GM12801 (cell line): Measurements from ENCODE around the gene SEZ6.

ENCODE experiments used
- TF ChIP-seq, protein P1 (sequence below): IDR thresholded peaks from one replicate; pipeline ENCODE4 v1.5.1; 2011; ENCODE audit warnings: control low read depth; ENCODE audit not compliant: insufficient read length; ENCODE audit errors: extremely low read depth

The SEZ6 gene

DNA sequence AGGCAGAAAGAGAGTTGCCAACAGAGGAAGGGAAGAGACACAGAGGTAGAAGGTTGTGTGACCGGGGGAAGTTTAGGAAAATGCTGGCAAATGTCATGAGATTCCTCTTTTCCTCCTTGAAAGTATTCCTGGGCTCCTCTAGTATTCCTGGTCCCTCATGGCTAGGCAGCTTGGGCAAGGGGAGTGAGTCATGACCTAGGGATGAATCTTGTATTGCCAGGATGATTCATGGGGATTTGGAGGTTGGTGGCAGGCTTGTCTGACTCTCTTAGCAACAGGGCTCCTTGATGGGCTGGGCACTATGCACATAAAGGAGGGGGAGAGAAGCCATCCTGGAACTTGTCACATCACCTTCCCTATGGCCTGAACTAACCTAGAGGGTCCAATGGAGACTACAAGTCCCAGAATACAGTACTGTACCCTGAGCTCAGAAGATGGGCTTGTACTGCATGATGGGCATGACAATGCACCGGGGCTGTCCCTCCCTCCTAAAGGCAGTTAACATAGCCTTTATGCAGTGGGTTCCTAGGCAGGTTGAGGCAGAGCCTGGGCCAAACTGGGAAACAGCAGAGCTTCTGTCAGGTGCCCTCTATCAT, 2.1 kb upstream of the SEZ6 start:
- TF ChIP-seq, protein P1, sequence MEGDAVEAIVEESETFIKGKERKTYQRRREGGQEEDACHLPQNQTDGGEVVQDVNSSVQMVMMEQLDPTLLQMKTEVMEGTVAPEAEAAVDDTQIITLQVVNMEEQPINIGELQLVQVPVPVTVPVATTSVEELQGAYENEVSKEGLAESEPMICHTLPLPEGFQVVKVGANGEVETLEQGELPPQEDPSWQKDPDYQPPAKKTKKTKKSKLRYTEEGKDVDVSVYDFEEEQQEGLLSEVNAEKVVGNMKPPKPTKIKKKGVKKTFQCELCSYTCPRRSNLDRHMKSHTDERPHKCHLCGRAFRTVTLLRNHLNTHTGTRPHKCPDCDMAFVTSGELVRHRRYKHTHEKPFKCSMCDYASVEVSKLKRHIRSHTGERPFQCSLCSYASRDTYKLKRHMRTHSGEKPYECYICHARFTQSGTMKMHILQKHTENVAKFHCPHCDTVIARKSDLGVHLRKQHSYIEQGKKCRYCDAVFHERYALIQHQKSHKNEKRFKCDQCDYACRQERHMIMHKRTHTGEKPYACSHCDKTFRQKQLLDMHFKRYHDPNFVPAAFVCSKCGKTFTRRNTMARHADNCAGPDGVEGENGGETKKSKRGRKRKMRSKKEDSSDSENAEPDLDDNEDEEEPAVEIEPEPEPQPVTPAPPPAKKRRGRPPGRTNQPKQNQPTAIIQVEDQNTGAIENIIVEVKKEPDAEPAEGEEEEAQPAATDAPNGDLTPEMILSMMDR: no peak

DNA sequence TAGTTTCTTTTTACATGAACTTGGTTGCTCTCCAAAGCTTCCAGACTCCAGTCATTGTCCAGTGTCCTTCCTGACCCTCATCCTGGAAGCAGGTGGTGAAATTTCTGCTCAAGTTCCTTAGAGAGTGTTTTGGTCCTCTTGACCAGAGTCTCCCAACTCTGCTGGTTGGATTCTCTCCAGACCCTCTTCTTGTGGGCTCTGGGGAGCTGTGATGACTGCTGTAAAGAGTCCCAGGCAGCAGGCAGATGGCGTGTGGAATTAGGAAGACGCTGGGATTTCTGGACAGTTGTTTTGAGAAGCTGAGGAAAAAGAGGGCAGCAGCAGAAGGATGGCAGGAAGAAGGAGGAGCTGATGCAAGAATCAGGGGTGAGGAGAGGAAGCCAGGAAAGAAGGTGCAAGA, 1.6 kb upstream of the SEZ6 start:
- TF ChIP-seq, protein P1: no peak

DNA sequence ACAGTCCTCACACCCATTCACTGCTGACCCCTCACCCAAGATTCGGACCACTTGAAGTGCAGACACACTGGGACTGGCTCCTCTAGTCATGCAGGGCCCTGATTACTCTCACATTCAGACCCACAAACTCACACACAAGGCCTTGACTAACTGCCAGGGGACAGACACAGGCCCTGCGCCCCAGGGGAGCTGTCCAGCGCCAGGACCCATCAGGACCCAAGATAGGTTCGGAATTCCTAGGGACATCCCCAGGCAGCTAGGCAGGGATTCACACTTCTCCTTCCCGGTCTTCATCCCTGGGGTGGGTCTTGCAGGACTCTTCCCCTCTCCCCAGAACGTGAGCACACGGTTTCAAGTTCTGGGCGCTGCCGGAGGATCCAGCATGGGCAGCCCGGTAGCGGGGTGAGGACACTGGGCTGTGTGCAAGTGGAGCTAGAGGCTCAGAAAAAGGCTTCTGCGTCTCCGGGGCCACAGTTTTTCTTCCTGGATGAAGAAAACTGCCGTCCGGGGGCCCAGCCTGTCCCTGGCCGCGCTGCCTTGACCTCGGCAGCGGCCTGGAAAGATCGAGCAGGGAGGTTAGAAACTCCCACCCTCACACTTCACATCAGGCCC, 1.6 kb downstream of the SEZ6 start:
- TF ChIP-seq, protein P1: no peak

DNA sequence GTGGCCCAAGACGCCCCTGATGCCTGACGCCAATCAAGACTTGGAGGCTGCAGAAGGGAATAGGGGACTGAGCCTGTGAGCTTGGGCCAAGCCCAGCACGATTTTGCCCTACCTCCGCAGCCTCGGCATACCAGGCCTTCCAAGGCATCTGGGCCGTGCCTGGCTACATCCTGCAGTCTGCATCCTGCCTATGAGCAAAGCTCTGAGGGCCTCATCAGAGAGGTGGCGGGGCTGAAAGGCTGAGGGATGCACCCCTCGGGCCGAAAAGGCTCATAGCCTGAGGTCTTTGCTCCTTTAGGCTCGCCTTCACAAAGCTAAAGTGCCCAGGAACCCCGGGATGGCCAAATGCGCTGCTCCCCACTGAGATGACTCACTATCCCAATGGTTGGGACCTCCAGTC, 2.5 kb downstream of the SEZ6 start:
- TF ChIP-seq, protein P1: no peak

DNA sequence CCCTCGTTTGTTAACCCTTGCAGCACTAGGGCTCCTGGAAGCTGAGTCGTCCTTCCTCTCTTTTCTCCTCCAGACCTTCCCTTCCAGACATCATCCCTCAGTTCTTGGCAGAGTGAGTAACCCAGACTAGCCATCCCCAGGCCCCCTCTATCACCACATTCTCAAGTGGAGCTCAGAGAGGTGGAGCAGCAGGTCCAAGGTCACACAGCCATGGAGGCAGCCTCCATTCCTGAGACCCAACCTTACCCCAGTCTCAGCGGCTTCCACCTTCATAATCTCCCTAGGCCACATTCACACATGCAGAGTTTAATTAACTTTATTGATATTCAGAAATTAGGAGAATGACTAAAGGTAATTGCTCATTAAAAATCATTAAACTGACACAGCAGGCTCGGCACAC, 3.0 kb downstream of the SEZ6 start:
- TF ChIP-seq, protein P1: no peak

DNA sequence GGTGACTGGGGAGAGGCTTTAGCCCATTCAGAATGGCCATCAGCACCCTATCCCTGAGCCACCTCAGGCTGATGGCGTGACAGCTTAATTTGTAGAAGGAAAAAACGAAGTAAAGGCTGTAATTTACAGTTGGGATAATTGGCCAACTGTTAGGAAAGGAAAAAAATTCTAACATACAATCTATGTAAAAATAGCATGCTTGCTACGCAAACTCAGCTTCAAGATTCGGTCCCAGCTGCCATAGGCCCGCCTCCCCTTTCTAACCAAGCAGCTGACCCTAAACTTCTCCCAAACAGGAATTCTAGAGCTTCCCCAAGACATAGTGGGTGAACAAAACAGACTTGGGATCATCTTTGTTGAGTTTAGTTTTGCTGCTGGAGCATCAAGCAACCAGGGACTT, 4.9 kb downstream of the SEZ6 start:
- TF ChIP-seq, protein P1: no peak

DNA sequence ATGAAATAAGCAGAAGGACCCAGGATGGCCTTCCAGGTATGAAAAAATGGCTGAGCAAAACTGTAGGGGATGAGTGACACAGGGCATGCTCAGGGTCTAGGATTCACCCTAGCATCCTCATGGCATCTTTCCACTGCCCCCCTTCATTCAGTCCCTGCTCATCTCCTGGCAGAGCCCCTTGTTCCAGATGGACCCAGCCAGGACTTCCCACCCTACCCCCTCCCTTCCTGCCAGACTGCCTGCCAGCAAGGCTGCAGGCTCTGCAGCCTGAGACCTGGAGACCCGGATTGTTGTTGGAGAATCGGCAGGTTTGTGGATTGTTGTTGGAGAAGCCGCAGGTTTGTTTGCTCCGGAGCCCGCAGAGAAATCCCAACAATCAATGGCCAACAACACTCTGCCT, 6.6 kb downstream of the SEZ6 start:
- TF ChIP-seq, protein P1: no peak
